RCC 7860 (cell line): Measurements from ENCODE around the gene COL5A1.
A peak's percentile ranks its signal among the peaks of the same experiment; 100 is the strongest.

ENCODE experiments used
- DNase-seq: peaks from one replicate; pipeline ENCODE4 v3.0.0-alpha.2; 2015; ENCODE audit warnings: low spot score
- FAIRE-seq: peaks from 2 replicates; lab custom pipeline; 2012; peaks lifted over from hg19 to GRCh38; lab: Jason Lieb, UNC

Gene COL5A1

DNA sequence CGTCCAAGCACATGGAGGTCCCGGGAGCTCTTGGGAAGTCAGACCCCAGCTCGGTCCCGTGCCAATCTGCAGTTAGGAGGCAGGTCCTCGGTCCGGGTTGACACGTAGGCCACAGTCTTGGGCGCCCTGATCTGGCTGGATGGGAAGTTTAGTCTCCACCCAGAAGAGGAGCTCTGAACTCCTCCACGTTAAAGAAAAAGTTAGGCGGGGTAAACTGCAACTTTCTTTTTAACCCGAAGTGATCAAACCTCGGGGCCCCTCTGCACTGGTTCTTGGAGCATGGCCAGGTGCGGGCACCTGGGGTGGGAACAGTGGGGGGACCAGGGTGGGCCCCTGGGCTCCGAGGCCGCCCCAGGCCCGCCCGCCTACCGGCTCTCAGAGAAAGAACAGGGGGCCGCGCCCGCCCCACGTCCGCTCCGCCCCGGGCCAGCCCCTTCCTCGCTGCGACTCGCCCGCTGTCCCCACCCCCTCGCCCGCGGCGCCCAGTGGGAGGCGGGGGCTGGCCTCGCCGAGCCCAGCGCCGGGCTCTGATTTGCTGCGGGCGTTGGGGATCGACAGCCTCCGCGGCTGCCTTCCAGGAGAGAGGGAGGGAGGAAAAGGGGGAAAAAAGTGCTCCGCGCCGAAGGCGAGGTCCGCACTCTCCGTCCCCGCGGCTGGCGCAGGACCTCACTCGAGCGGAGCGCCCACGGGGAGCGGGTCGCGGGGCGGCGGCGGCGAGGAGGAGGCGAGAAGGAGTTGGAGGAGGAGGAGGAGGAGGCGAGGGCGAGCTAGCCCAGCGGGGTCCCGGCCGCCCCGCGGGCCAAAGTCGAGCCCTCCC lies at the start of gene COL5A1:
TSS of gene COL5A1 (plus strand) at position 631 of the 817 bp plus-strand sequence. CDS start 385 bp downstream, outside the sequence.
- DNase-seq (no peak), FAIRE-seq (no peak)

GRCh38 chr9:134592018-134592818 lies 49.4 kb upstream of the COL5A1 start:
- FAIRE-seq, result peak; percentile 62
- peak; percentile 82 for DNase-seq

- FAIRE-seq (no peak), DNase-seq (no peak)
These were observed 48.8 kb upstream of the COL5A1 start for GRCh38 chr9:134592819-134593200.

DNA sequence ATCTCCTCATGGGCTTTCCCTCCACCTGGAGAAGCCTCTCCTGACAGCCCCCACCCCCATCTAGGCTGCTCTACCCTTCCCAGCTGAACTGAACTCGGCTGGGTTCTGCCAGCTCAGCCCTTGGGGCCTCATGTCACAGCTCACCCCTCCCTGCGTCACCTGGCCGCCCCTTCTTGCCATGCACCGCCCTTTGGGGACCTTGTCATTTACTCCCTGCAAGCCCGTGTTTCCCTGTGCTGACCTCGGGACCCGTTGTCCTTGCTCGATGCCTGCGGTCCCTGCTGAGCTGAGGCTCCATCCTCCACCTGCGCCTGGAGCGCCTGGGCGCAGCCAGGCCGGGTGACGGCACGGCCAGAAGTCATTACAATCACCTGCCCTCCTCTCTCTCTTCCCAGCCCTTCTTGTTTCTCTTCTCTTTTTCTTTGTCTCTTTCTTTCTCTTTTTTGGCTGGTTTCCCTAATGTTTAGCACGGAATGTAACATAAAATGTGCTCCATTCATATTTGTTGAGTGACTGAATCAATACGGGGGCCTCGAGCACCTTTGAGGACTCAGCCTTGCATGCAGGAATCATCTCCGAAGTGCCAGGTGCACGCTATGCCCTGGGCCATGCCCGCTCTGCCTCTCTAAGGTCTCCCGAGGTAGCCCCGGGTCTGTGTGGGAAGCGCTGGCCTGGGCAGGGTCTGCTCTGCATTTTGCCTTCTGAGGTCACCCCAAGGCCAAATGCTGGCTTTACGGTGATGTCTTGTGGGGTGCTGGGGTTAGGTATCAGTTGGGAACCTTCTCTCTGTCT lies 48.1 kb upstream of the COL5A1 start:
- FAIRE-seq, result no peak
- DNase-seq, result no peak

- DNase-seq, result no peak
- no peak for FAIRE-seq
These were observed 47.3 kb upstream of the COL5A1 start for GRCh38 chr9:134594078-134594941.

- FAIRE-seq, result no peak
- no peak for DNase-seq
These were observed 46.6 kb upstream of the COL5A1 start for GRCh38 chr9:134595014-134595413.

- peak; percentile 84 for FAIRE-seq
- DNase-seq, result peak; percentile 93
These were observed 44.3 kb upstream of the COL5A1 start for GRCh38 chr9:134597041-134597913.

- no peak for FAIRE-seq
- DNase-seq, result no peak
These were observed 43.4 kb upstream of the COL5A1 start for GRCh38 chr9:134597957-134598883.

DNA sequence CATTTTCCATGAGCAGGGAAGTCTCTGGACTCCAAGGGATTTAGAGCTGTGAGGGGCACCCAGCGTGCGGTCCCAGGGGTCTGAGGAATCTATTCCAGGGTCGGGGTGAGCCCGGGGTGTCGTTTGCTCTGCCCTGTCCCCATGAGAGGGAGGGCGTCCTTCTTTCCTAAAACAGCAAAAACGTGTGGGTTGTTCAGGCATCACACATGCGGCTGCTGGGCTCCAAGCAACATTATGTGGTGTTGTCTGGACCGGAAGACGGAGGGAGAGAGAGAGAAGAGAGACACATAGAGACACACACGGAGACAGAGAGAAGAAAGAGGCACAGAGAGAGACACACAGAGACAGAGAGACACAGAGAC lies 42.7 kb upstream of the COL5A1 start:
- FAIRE-seq (no peak), DNase-seq (no peak)

DNA sequence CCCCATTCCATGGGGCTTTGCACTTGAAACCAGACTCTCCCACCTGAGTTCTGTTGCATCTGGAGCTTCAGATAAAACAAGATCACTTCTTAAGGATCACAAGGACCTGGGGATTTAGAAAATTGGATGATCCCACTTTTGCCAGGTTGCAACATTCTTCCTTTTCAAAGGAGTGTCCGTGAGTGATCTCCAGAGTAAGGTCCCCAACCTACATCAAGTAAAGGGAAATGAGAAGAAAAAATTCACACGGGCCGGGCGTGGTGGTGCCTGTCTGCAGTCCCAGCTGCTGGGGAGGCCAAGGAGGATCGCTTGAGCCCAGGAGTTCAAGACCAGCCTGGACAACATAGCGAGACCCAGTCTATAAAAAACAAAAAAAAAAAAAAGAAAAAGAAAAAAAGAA lies 41.2 kb upstream of the COL5A1 start:
- DNase-seq, result no peak
- FAIRE-seq, result no peak

GRCh38 chr9:134600836-134601638 lies 40.6 kb upstream of the COL5A1 start:
- FAIRE-seq (no peak), DNase-seq (peak; percentile 1)

DNA sequence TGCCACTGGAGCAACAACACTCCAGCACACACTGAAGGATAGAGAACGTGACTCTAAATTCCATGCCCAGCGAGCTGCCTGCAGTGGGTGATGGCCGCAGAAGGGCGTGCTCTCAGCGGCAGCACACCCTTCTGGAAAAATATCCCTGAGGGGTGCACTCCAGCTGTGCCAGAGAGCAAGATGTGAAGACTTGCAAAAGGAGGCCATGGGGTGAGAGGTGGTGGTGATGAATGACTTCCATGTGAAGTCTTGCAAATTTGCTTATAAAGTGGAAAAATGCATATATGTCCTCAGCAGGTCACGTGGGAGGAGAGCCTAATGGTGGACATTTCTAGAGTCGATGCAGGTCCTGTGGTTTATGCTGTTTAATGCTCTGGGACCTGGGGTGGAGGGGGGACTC lies 39.8 kb upstream of the COL5A1 start:
- FAIRE-seq, result no peak

GRCh38 chr9:134602547-134603362 lies 38.8 kb upstream of the COL5A1 start:
- FAIRE-seq (peak; percentile 96), DNase-seq (peak; percentile 100)

More for the DNA sequence above, 39.8 kb upstream of the COL5A1 start:
- DNase-seq, result peak; percentile 3

GRCh38 chr9:134604834-134605233 lies 36.8 kb upstream of the COL5A1 start:
- no peak for DNase-seq
- no peak for FAIRE-seq

- FAIRE-seq, result no peak
- DNase-seq, result peak; percentile 1
These were observed 36.1 kb upstream of the COL5A1 start for GRCh38 chr9:134605351-134605965.

DNA sequence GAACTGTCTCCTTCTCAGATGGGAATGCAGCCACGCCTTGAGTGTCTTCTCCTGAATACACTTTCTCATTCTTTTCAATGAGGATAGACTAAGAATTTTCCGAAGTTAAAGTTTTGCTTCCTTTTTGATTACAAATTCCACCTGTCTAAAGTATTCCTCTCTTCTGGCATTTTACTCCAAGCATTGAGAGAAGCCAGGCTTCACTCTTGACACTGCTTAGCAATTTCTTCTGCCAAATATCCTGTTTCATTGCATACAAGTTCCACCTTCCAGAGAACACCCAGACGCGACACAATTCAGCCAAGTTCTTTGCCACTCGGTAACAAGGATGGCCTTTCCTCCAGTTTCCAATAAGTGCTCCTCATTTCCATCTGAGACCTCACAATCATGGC lies 35.6 kb upstream of the COL5A1 start:
- FAIRE-seq (no peak), DNase-seq (no peak)
